Fibroblast of skin of back (primary cell): Measurements from ENCODE around the gene PLEKHM3.
"Not testable (repeated sequence)": the region's sequence is repeated elsewhere in the genome, so short reads cannot be mapped to it uniquely, and the experiment has no call there.

Source experiments
- DNase-seq: peaks from one replicate; pipeline ENCODE4 v3.0.0-alpha.2; 2013

PLEKHM3 gene

DNA sequence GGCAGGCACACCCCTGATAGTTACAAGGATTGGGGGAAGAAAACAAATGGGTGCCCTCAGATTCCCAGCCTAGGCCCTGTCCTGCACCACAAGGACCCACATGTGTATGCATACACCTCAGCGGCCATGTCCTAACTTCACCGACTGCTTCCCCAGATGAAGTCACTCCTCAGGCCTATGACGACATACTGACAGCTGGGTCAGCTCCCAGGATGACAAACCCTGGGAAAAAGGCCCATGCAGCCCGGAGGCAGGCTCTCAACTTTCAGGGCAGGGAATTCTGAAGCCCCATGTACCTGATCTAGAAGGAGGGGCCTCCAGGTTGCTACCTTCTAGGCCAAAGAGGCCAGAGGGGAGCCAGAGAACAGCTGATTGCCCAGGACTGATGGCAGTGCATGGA lies 11.0 kb upstream of the PLEKHM3 start:
- no peak for DNase-seq

DNA sequence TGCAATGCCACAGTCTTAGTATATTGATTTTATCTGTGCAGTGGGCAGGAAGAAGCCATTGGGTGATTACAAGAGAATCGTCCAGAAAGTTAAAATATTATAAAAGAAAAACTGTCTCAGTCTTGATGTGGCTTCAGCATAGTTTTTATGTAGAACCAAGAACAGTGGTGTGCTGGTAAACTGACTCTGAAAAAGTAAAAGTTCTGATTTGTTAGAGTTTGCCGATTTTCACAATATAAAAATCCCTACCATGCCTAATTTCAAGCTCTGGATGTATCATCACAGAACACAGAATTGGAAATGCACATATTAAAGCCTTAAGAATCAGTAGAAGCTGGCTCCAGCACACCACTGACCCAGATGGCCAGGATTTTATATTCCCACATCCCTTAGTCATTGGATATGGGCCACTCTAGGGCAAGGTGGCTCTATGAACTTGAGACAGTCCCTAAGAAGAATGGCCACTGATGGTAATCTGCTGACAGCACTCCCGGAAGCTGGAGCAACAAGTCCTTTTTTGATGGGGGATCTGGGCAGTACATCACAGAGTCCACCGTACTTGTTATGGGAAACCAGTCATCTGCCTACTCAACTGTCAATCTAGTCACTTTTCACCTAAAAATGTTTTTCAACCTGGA lies 9.3 kb upstream of the PLEKHM3 start:
- no peak for DNase-seq

DNA sequence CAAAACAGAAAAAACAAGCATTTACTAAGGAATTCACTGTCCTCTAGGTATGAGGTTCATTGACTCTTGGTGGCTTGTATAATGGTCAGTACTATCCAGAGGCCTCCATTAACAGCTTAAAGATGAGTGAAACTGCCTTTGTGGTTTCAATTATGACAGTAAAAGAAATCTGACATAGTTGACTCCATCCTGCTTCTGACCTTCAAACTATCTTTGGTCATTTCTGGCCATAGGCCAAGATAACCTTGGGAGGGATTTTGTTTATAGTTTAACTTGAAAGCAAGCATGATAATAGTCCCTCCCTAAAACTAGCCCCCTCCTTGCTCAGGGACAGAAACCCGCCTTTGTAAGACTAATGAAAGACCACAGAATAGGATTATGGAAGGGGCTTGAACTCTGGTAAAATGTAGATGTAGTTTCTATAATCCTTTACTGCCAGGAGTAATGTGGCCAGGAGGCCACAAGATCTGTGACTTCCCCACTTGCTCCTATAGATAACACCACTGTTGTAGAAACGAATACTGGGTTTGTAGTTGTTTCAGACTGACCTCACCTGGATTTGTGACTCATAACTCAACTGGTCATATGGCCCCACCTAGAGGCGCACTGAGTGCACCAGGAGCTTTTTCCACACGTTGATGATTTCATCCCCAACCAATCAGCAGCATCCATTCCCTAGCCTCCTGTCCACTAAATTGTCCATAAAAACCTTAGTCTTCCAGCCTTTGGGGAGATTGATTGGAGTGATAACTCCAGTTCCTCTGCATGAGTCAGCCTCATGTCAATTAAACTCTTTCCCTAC lies 8.6 kb upstream of the PLEKHM3 start:
- DNase-seq = no peak

- DNase-seq = peak; percentile 45
These were observed 6.3 kb upstream of the PLEKHM3 start for GRCh38 chr2:208031608-208032019.

- DNase-seq = no peak
These were observed 472 bp upstream of the PLEKHM3 start for GRCh38 chr2:208025814-208026184.

DNA sequence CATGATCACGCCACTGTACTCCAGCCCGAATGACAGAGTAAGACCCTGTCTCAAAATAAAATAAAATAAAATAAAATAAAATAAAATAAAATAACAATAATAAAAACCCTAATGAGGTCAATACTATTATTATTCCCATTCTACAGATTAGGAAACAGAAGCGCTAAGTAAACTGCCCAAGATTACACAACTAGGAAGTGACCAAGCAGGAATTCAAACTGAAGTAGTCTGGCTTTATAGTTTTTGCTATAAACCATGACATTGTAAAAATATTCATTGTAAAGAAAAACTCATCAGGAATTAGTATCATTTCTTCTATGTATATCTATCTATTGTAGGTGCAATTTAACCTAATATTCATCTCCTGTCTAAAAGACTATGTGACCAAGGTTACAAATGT lies 1.2 kb downstream of the PLEKHM3 start:
- no peak for DNase-seq

DNA sequence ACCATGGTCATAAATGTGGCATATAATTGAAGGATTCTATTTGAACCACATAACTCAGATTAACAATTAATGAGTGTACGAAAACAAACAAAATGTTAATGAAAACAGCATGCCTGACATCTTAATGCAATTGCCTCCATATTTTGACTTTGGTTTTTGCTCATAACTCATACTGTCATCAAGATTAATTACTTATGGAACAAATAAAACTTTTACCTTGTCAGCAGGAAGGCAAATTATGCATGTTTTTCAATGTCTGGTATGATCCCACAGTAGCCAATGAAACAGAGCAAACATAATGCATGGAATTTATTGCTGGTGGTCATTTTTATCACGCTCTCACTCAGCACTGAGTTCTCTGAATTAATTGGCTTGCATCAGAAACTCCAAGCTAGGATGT lies 5.1 kb downstream of the PLEKHM3 start:
- no peak for DNase-seq

GRCh38 chr2:208018124-208018712 lies 7.1 kb downstream of the PLEKHM3 start:
- DNase-seq = not testable (repeated sequence)

- no peak for DNase-seq
These were observed 7.6 kb downstream of the PLEKHM3 start for GRCh38 chr2:208017721-208018120.

GRCh38 chr2:208015475-208015874 lies 9.9 kb downstream of the PLEKHM3 start:
- no peak for DNase-seq

- DNase-seq = peak; percentile 55
These were observed 11.8 kb downstream of the PLEKHM3 start for GRCh38 chr2:208013285-208014178.

DNA sequence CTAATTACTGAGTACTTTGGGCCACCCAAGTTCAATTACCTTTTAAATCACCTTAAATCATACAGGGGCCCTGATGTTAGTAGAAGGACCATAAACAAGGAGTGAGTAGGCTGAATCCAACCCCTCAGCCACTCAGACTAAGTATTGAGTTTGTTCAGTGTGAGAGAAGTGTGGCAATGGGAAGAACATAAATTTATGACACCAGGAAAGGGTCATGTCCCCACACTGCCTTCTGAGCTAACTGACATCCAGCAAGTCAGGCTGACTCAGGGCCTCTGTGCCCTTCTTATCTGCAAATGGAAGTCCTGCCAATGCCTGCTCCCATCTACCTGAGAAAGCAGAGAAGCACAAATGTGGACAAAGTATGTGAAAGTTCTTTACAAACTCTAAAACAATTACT lies 12.9 kb downstream of the PLEKHM3 start:
- DNase-seq = no peak

DNA sequence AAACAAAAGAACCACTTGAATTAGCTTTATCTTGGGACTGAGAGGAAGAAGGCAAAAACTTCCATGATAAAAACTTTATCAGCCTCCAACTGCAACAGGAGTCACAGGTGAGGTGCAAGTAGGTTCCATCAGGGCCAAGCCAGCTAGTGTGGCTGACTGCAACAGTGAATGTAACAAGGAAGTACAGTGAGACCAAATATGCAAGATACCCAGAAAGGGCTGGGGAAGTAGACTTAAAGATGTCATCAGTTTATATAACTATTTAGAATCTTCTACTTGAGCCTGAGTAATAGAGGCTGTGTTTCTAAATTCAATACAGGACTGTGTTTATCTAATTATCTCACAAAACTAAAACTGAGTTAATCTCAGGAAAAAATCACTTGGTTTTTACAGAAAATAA lies 14.8 kb downstream of the PLEKHM3 start:
- DNase-seq = no peak

DNA sequence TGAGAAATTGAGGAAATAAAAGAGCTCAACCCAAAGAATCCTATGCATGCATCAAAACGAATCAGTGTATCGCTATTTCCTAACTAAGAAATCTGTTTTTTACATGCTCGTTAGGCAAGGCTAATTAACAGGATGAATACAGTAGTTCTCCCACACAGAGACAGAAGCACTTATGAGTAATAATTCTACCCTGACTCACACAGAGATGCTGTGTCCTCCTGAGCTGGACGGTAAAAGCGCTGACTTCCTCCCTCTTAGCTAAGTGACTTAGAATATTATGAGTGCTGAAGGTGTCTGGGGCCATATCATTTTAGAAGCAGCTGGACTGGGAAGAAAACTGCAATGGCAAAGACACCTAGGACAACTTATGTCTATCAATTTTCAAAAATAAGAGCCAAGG lies 18.5 kb downstream of the PLEKHM3 start:
- DNase-seq = peak; percentile 26

GRCh38 chr2:208006337-208006736 lies 19.0 kb downstream of the PLEKHM3 start:
- DNase-seq = no peak

DNA sequence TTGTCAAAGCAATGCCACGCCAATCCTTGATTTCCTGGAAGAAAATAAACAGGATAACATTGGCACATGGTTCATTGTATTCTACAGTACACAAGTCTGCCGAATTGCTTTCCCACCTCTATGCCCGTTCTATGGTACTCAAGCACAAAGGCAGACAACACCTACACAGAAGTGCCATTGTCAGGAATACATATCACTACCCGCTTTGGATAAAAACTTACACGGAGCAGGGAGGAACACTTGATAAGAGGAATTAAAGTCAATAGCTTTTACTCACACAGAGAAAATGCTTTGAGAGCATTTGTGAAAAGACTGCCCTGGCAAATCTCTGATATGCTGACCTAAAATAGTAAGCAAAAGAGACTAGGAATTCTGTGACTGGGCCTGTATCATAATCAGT lies 23.4 kb downstream of the PLEKHM3 start:
- no peak for DNase-seq

DNA sequence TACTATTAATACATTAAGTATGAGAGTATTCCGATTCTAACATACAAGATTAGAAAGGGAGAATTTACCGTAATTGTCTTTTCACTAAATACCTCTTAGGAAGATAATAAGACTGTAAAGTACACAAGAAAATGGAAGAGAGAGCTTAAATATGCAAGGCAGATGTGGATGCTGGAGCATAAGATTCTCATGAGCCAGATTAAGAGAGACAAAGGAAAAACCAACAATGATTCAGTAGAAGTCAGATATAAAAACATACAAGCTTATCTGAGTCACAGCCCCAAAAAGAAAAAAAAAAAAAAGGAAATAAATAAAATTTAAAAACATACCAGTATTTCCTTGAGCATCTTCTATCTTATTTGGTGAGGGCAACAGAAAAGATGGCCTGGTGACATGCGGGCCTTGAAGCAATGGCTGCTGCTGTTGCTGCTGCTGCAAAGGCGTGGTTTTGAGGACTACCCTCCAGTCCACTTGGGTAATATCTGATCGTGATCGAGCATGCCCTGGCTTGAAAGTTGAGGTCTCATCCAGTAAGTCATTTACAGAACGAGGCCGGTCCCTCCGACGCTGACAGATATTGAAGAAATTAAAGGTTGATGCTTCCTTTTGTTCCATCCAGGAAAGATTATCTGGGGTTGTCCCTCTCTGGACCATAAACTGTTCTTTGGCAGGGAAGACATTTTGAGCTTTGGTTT lies 24.5 kb downstream of the PLEKHM3 start:
- DNase-seq = peak; percentile 64

DNA sequence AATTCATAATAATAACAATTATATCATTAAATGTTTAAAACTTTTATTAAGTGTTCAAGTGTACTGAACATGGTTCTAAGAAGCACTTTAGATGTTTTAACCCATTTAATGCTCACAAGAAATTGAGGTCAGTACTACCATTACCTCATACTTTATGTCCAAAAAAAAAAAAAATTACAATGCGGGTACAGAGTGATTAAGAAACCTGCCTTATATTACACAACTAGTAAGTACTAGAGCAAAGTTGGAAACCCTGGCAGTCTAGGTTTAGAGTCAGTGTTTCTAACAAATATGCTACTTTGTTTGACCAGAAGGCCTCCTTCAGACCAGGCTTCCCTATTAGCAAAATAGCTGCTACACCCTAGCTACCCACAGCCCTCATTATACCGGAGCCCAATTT lies 28.5 kb downstream of the PLEKHM3 start:
- DNase-seq = no peak

- DNase-seq = no peak
These were observed 29.4 kb downstream of the PLEKHM3 start for GRCh38 chr2:207995887-207996286.

- peak; percentile 65 for DNase-seq
These were observed 32.1 kb downstream of the PLEKHM3 start for GRCh38 chr2:207993151-207993763.

GRCh38 chr2:207991944-207992343 lies 33.4 kb downstream of the PLEKHM3 start:
- no peak for DNase-seq

DNA sequence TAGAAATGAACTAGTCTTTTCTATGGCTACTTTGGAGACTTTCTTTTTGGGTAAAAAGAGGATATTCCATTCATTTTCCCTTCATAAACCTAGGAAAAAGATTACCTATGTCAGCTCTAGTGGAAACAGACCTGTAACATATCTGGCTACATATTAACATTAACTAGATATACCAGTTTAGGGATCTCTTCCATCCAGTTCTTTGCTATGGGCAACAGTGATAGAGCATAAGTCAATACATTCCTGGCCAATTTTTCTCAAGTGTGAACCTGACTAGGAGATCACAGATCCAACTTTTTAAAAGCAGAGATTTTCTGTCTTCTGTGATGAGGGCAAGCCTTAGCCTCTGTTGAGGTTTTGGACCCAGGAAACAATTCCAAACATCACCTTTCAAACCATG lies 34.5 kb downstream of the PLEKHM3 start:
- no peak for DNase-seq
